Neural cell (in vitro differentiated cells): Measurements from ENCODE around the gene MYO1H.

ENCODE experiments used
- CTCF ChIP-seq: fragments of 450-650 bp; IDR thresholded peaks from 2 replicates; pipeline ENCODE4 v1.5.1; 2014; ENCODE audit warnings: antibody characterized with exemption, mild to moderate bottlenecking, moderate library complexity; ENCODE audit not compliant: poor library complexity, severe bottlenecking
- EP300 ChIP-seq: fragments of 450-650 bp; conservative IDR thresholded peaks from 2 replicates; pipeline ENCODE4 v1.6.1; 2014; ENCODE audit warnings: antibody characterized with exemption, mild to moderate bottlenecking, moderate library complexity; ENCODE audit not compliant: poor library complexity, severe bottlenecking
- MXI1 ChIP-seq: fragments of 450-650 bp; conservative IDR thresholded peaks from 2 replicates; pipeline ENCODE4 v1.6.1; 2014; ENCODE audit warnings: antibody characterized with exemption, mild to moderate bottlenecking; ENCODE audit not compliant: poor library complexity, severe bottlenecking
- RAD21 ChIP-seq: fragments of 450-650 bp; conservative IDR thresholded peaks from 2 replicates; pipeline ENCODE4 v1.6.1; 2014; ENCODE audit warnings: antibody characterized with exemption, mild to moderate bottlenecking, moderate library complexity
- SMC3 ChIP-seq: fragments of 450-650 bp; conservative IDR thresholded peaks from 2 replicates; pipeline ENCODE4 v1.6.1; 2014; ENCODE audit warnings: antibody characterized with exemption, mild to moderate bottlenecking, moderate library complexity; ENCODE audit not compliant: poor library complexity

DNA sequence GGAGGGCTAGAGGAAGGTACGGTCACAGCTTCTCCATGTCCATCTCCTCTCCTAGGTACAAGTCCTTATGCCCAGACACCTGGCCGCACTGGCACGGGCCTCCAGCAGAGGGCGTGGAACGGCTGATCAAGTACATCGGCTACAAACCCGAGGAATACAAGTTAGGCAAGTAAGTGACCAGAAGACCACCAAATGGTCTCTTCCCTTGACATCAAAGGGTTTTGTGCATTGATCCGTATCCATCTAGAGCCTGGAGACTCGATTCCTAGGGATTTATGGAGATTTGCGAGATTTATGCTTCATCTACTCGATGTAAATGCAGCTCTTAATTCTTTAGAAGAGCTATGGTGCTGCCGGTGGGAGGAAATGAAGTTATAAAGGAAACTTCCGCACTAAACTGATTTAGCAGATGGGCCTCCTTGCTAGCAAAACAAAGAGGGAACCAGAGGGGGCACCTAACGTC, 85.2 kb downstream of the MYO1H start:
- TF ChIP-seq CTCF (peak; percentile 59), RAD21 (peak; percentile 50), SMC3 (peak; percentile 43), MXI1 (no peak), EP300 (no peak)
